Stimulated activated CD8-positive, alpha-beta memory T cell treated with anti-CD3 and anti-CD28 coated beads, Interleukin-12 subunit alpha, Interleukin-12 subunit beta, amount 100 ng/mL, for 4 hours (primary cell): ENCODE data around the gene ENDOG.
"Not testable (repeated sequence)": the region's sequence is repeated elsewhere in the genome, so short reads cannot be mapped to it uniquely, and the experiment has no call there.

Source experiments
- DNase-seq: peaks from one replicate; pipeline ENCODE4 v3.0.0-alpha.2; 2020; ENCODE audit warnings: low read depth

ENDOG gene

GRCh38 chr9:128862401-128862851 is 44.1 kb downstream of the ENDOG start:
- no peak for DNase-seq

GRCh38 chr9:128863647-128864046 is 45.3 kb downstream of the ENDOG start:
- peak; percentile 63 for DNase-seq

GRCh38 chr9:128870128-128870940 is 52.0 kb downstream of the ENDOG start:
- DNase-seq, result no peak

- DNase-seq, result not testable (repeated sequence)
Observed at GRCh38 chr9:128870941-128871265, 52.6 kb downstream of the ENDOG start.
